Esophagus squamous epithelium (tissue), 5 donors: ENCODE data around the gene ITFG2. TPM values are rescaled to one million over a fixed set of nuclear protein-coding genes. Genes with fewer than 3 reads are reported as not detected.

Experiments
- DNase-seq: peaks from one replicate; lab custom pipeline; 2025; lab: John Stamatoyannopoulos, UW
- H3K27ac ChIP-seq, 4 donors: fragments of 200-600 bp; sonication (generic); one replicate each; pipeline ENCODE4 v1.5.1; 2016 to 2019; ENCODE audit warnings: mild to moderate bottlenecking in 1 of 4
- H3K27me3 ChIP-seq, 4 donors: fragments of 200-600 bp; sonication (generic); 1 replicate in 3 of 4; 2 replicates in 1 of 4; pipeline versions ENCODE4 v1.5.1 to v1.6.0; 2017 to 2021; ENCODE audit warnings: antibody characterized with exemption in 1 of 4
- H3K36me3 ChIP-seq, 3 donors: fragments of 200-600 bp; sonication (generic); one replicate each; pipeline ENCODE4 v1.5.1; 2016 to 2019
- H3K4me1 ChIP-seq, 3 donors: fragments of 200-600 bp; sonication (generic); one replicate each; pipeline ENCODE4 v1.5.1; 2017 to 2019
- H3K4me3 ChIP-seq, 4 donors: fragments of 200-600 bp; sonication (generic); 1 replicate in 3 of 4; 2 replicates in 1 of 4; pipeline ENCODE4 v1.5.1; 2016 to 2019; ENCODE audit warnings: mild to moderate bottlenecking in 2 of 4, moderate library complexity in 1 of 4
- H3K9me3 ChIP-seq, 3 donors: fragments of 200-600 bp; sonication (generic); one replicate each; pipeline ENCODE4 v1.5.1; 2016 to 2019
- POLR2A ChIP-seq, 4 donors: fragments of 450-650 bp; IDR thresholded peaks; one replicate each; pipeline ENCODE4 v1.6.1; 2017; ENCODE audit warnings: antibody characterized with exemption in 4 of 4, mild to moderate bottlenecking in 4 of 4, moderate library complexity in 3 of 4
- WGBS, 2 donors: methylation state at CpG; one replicate each; pipeline ENCODE4 v1.1.5; 2018; 5-methylcytosine and 5-hydroxymethylcytosine counted together
- intact Hi-C: fragments of 100-400 bp; cut with DNase I; formaldehyde crosslinking; loops from one replicate; pipeline ENCODE4 v1.15.0; 2022
- total RNA-seq, 4 donors: library from RNA; depleted of rRNA; stranded (reverse); fragments of >200 nt; gene quantifications; one replicate each; pipeline ENCODE4 v1.1.0, GENCODE V29; 2016
- TF ChIP-seq, protein P1 (sequence below), 6 experiments: fragments of 450-650 bp in 4 of 6; fragments of 200-600 bp in 2 of 6; sonication (generic) in 2 of 6; IDR thresholded peaks; one replicate each; pipeline ENCODE4 v1.5.1; 2016 to 2019; ENCODE audit warnings: antibody characterized with exemption in 6 of 6, mild to moderate bottlenecking in 4 of 6, moderate library complexity in 4 of 6
- donor health status: DM: yes; HTN: yes; CAD: no.

Gene ITFG2
- total RNA-seq, 4 donors from 2014 or later, result 14.3 to 27.5 (median 15.7) TPM

DNA sequence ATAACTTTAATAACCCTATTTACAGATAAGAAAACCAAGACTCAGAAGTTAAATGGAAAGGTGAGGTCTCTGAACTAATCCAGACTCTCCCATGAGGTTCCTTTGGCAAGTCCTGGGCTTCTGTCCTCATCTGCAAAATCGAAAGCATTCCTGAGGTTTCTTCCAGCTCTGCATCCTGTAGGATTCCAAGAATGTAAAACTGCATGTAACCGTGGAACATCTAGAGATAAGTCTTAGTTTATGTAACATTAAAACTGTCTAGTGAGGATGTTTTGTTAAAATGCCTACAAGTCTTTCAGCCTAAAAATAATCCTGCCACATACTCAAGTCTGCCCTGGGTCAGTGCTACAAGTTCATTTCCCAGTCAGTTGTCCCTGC, 7.3 kb upstream of the ITFG2 start:
- TF ChIP-seq, protein P1, sequence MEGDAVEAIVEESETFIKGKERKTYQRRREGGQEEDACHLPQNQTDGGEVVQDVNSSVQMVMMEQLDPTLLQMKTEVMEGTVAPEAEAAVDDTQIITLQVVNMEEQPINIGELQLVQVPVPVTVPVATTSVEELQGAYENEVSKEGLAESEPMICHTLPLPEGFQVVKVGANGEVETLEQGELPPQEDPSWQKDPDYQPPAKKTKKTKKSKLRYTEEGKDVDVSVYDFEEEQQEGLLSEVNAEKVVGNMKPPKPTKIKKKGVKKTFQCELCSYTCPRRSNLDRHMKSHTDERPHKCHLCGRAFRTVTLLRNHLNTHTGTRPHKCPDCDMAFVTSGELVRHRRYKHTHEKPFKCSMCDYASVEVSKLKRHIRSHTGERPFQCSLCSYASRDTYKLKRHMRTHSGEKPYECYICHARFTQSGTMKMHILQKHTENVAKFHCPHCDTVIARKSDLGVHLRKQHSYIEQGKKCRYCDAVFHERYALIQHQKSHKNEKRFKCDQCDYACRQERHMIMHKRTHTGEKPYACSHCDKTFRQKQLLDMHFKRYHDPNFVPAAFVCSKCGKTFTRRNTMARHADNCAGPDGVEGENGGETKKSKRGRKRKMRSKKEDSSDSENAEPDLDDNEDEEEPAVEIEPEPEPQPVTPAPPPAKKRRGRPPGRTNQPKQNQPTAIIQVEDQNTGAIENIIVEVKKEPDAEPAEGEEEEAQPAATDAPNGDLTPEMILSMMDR (IDR thresholded peaks at IDR 0.05), result no peak
- TF ChIP-seq POLR2A (IDR thresholded peaks at IDR 0.05), result no peak
- peaks cover 28 to 72% (median 43%) of the 10 kb centered on the region in 3 donors for H3K36me3 ChIP-seq
- intact Hi-C loops, result no loop called here
- H3K9me3 ChIP-seq, result no peaks in the 10 kb centered on the region
- H3K4me1 ChIP-seq, result peaks cover 12 to 26% (median 14%) of the 10 kb centered on the region in 3 donors
- H3K27me3 ChIP-seq, result no peaks in the 10 kb centered on the region
- WGBS, 2 donors, result 46 to 64% methylated on average over 2 of the region's 2 CpGs
- no peak overlapping the region for H3K4me3 ChIP-seq
- no peak for DNase-seq
- H3K27ac ChIP-seq, result no peak overlapping the region

DNA sequence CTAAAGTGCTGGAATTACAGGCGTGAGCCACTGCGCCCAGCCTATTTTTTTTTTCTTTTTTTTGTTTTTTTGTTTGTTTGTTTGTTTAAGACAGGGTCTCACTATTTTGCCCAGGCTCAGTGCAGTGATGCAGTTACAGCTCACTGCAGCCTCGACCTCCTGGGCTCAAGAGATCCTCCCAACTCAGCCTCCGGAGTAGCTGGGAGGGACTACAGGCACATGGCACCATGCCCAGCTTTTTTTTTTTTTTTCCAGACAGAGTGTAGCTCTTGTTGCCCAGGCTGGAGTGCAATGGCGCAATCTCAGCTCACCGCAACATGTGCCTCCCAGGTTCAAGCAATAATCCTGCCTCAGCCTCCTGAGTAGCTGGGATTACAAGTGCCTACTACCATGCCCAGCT, 5.8 kb upstream of the ITFG2 start:
- no peaks in the 10 kb centered on the region for H3K9me3 ChIP-seq
- peaks cover 0 to 17% (median 3%) of the 10 kb centered on the region in 3 donors for H3K4me1 ChIP-seq
- no peak overlapping the region for H3K27ac ChIP-seq
- H3K27me3 ChIP-seq, result no peaks in the 10 kb centered on the region
- no peak for DNase-seq
- WGBS, 2 donors, result 83 to 90% methylated on average over 6 of the region's 6 CpGs
- H3K4me3 ChIP-seq, result no peak overlapping the region
- intact Hi-C loops, result no loop called here
- H3K36me3 ChIP-seq, result peaks cover 16 to 57% (median 29%) of the 10 kb centered on the region in 3 donors
- TF ChIP-seq POLR2A (IDR thresholded peaks at IDR 0.05), result no peak
- TF ChIP-seq, protein P1 (IDR thresholded peaks at IDR 0.05), result no peak

DNA sequence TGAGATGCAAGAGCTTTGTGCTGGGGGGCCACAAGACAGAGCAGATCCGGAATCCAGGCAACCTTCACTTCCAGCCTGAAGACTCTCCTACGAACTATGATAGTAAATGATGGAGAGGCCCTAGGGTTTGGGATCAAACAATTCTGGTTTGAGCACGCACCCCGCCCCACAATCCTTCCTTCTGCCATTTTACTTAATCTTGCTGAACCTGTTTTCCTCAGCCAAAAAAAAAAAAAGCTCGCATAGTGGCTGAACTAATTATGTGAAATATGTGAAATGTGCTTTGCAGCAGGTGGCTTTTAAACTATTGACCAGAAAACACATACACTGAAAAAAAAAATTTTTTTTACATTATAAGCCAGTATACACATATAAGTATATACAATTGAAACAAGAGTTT, 667 bp upstream of the ITFG2 start:
- no peak for DNase-seq
- Histone ChIP-seq H3K4me3 (peak overlapping the region; percentile 53 to 98 (median 76)), H3K27ac (peak overlapping the region; percentile 40 to 95 (median 92)), H3K36me3 (peaks cover 0 to 17% (median 0%) of the 10 kb centered on the region in 3 donors), H3K9me3 (no peaks in the 10 kb centered on the region), H3K27me3 (no peaks in the 10 kb centered on the region), H3K4me1 (peaks cover 4 to 32% (median 17%) of the 10 kb centered on the region in 3 donors)
- 37 to 56% methylated on average over 5 of the region's 5 CpGs for WGBS, 2 donors
- intact Hi-C loops, result no loop called here
- TF ChIP-seq, protein P1 (IDR thresholded peaks at IDR 0.05), result no peak
- TF ChIP-seq POLR2A (IDR thresholded peaks at IDR 0.05), result no peak

DNA sequence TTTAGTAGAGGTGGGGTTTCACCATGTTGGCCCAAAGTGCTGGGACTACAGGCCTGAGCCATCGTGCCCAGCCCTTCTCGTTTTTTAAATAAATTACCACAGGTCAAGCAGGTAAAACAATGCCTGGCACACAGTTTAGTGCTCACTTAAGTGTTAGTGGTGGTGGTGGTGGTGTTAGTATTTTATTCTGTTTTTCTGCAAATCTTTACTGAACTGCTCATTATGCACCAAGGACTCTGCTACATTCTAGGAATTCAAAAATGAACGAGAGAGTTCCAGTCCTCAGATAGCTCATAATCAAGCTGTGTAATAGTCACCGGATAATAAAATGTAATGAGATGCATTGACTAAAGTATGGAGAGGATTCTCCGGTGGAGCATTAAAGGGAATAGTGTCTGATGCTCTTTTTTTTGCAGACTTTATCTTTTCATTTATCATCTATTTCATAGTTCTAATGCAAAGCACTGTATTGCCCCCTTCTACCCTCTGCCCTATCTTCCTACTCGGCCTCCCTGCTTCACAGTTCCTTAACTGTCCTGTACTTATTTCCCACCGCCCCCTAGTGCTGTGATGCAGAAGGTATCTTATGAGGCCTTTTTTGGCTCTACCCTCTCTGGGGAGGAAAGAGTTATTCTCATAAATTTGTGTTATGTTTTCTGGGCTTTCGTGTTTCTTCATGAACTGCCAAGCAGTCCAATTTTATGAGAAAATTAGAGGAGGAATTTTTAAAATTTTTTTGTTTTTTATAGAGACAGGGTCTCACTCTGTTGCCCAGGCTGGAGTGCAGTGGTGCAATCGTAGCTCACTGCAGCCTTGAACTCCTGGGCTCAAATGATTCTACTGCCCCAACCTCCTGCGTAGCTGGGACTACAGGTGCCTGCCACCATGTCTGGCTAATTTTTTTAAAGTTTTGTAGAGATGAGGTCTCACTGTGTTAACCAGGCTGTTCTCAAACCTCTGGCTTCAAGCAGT, 1.0 kb downstream of the ITFG2 start:
- Histone ChIP-seq H3K27me3 (no peaks in the 10 kb centered on the region), H3K9me3 (no peaks in the 10 kb centered on the region), H3K4me1 (peaks cover 4 to 32% (median 17%) of the 10 kb centered on the region in 3 donors), H3K36me3 (peaks cover 0 to 28% (median 12%) of the 10 kb centered on the region in 3 donors), H3K27ac (peak overlapping the region; percentile 88 to 98 (median 95)), H3K4me3 (peak overlapping the region; percentile 53 to 98 (median 76))
- intact Hi-C loops, result no loop called here
- no peak for DNase-seq
- TF ChIP-seq, protein P1 (IDR thresholded peaks at IDR 0.05), result peak; percentile 20 to 77 (median 63)
- no peak for TF ChIP-seq POLR2A (IDR thresholded peaks at IDR 0.05)
- 12 to 14% methylated on average over 10 of the region's 10 CpGs for WGBS, 2 donors

DNA sequence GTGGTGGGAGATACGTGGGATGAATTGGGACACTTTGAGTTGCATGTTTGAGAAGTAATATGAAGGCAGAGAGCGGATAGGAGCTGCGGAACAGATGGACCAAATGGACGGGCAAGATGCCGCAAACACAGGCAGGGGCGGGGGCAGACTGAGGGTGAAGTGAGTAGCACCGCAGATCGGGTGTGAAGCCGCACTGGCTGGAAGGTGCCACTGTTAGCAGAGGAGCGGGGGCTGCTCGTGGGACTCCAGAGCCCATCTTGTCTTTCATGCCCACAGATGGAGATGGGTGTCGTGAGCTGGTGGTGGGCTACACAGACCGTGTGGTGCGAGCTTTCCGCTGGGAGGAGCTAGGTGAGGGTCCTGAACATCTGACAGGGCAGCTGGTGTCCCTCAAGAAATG, 7.3 kb downstream of the ITFG2 start:
- DNase-seq, result no peak
- Histone ChIP-seq H3K4me1 (peaks cover 0 to 1% (median 0%) of the 10 kb centered on the region in 3 donors), H3K9me3 (no peaks in the 10 kb centered on the region), H3K27me3 (no peaks in the 10 kb centered on the region), H3K27ac (no peak overlapping the region), H3K4me3 (no peak overlapping the region), H3K36me3 (peaks cover 37 to 92% (median 50%) of the 10 kb centered on the region in 3 donors)
- TF ChIP-seq, protein P1 (IDR thresholded peaks at IDR 0.05), result no peak
- no peak for TF ChIP-seq POLR2A (IDR thresholded peaks at IDR 0.05)
- WGBS, 2 donors, result 91 to 95% methylated on average over 14 to 15 of the region's 15 CpGs
- intact Hi-C loops, result no loop called here
